ENCODE measurements around the gene EGLN1. TPM values are rescaled to one million over a fixed set of nuclear protein-coding genes. Genes with fewer than 3 reads are reported as not detected.

The EGLN1 gene
- total and polyA plus RNA-seq, 2 of the 8 experiments (the other 6 are each of a cell fraction or from before 2014, with no cell fraction given) = 4.0 to 6.4 TPM

DNA sequence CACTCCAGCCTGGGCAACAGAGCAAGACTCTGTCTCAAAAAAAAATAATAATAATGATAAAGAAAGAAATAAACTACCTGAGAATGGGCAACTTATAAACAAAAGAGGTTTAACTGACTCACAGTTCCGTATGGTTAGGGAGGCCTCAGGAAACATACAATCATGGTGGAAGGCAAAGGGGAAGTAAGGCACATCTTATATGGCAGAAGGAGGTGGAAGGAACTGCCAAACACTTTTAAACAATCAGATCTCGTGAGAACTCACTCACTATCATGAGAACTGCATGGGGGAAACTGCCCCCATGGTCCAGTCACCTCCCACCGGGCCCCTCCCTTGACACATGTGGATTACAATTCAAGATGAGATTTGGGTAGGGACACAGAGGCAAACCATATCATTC, 6.3 kb upstream of the EGLN1 start:
- H2BK15ac ChIP-seq (ENCODE audit: low read length) = no peak overlapping the region
- no peak overlapping the region for H4K8ac ChIP-seq (ENCODE audit: extremely low read depth, insufficient read depth, low read length)
- TF ChIP-seq HDAC2 (IDR thresholded peaks at IDR 0.05; ENCODE audit: borderline replicate concordance in 1 of 2, low read depth in 2 of 2, low read length in 2 of 2) (no peak), SP4 (IDR thresholded peaks at IDR 0.05; ENCODE audit: low read length) (no peak)
- ChIA-PET POLR2A (ENCODE audit: partially characterized antibody) (no interaction called here), CTCF (ENCODE audit: partially characterized antibody) (no interaction called here)
- FAIRE-seq (no peak), DNase-seq (ENCODE audit: low read depth in 1 of 2, low spot score in 2 of 2) (no peak)
- no peaks in the 10 kb centered on the region for H3K23me2 ChIP-seq (ENCODE audit: low read depth, low read length)
- no peak overlapping the region for H2BK120ac ChIP-seq (replicated peaks; ENCODE audit: low read depth, low read length)
- no peaks in the 10 kb centered on the region for H3K36me3 ChIP-seq (ENCODE audit: control insufficient read depth in 2 of 4, insufficient read depth in 4 of 4, low read length in 3 of 4)
- H3K18ac ChIP-seq (ENCODE audit: extremely low read depth, low read length) = no peak overlapping the region
- H3K4me2 ChIP-seq (ENCODE audit: insufficient read depth in 1 of 2, low read depth in 2 of 2, low read length in 2 of 2) = no peak overlapping the region
- H3K4me3 ChIP-seq (ENCODE audit: extremely low read depth in 1 of 4, insufficient read depth in 2 of 4, low read depth in 3 of 4, low read length in 4 of 4) = no peak overlapping the region
- no peak overlapping the region for H3K56ac ChIP-seq (replicated peaks; ENCODE audit: insufficient read length, low read depth, low read length)
- H2AFZ ChIP-seq (ENCODE audit: low read length) = no peak overlapping the region
- H4K91ac ChIP-seq (replicated peaks; ENCODE audit: insufficient read length, low read length) = no peak overlapping the region
- no peak overlapping the region for H3K27ac ChIP-seq (ENCODE audit: low read depth, low read length)
- H3K27me3 ChIP-seq (replicated peaks in 1 of 4; ENCODE audit: control insufficient read depth in 3 of 4, extremely low read depth in 1 of 4, insufficient read depth in 3 of 4, low read length in 3 of 4) = peaks cover 0 to 2% (median 0%) of the 10 kb centered on the region in 4 experiments; a peak in 3 of 7 replicates
- H3K9me3 ChIP-seq (ENCODE audit: insufficient read depth in 2 of 2, low read depth in 1 of 2, low read length in 1 of 2) = peaks cover 0 to 4% of the 10 kb centered on the region in 2 experiments; a peak in 1 of 4 replicates
- H4K20me1 ChIP-seq (replicated peaks in 1 of 2; ENCODE audit: control insufficient read depth in 1 of 2, insufficient read depth in 2 of 2, low read length in 2 of 2) = no peaks in the 10 kb centered on the region
- H2AK5ac ChIP-seq (ENCODE audit: low read depth, low read length) = no peak overlapping the region
- H3K79me1 ChIP-seq (ENCODE audit: low read depth, low read length) = no peaks in the 10 kb centered on the region
- no peak overlapping the region for H2BK20ac ChIP-seq (ENCODE audit: low read length)
- no peak overlapping the region for H3K14ac ChIP-seq (ENCODE audit: insufficient read length)
- H3K9ac ChIP-seq (replicated peaks in 1 of 4; ENCODE audit: extremely low read depth in 1 of 4, low read depth in 3 of 4, low read length in 3 of 4) = no peak overlapping the region
- no peak overlapping the region for H2BK12ac ChIP-seq (ENCODE audit: low read depth, low read length)
- no peaks in the 10 kb centered on the region for H3K79me2 ChIP-seq (ENCODE audit: control insufficient read depth in 1 of 2, insufficient read depth in 2 of 2, low read length in 2 of 2)
- H2BK5ac ChIP-seq (ENCODE audit: low read depth, low read length) = no peak overlapping the region
- no peak overlapping the region for H3K4ac ChIP-seq (replicated peaks; ENCODE audit: insufficient read length, low read depth, low read length)
- H4K5ac ChIP-seq (ENCODE audit: insufficient read length, low read depth, low read length) = no peak overlapping the region
- H3K23ac ChIP-seq (ENCODE audit: insufficient read length) = no peak overlapping the region
- no peaks in the 10 kb centered on the region for H3K4me1 ChIP-seq (replicated peaks in 1 of 4; ENCODE audit: control insufficient read depth in 3 of 4, insufficient read depth in 4 of 4, low read length in 3 of 4)
- WGBS, 2 experiments (ENCODE audit: extremely low coverage in 1 of 2, insufficient coverage in 1 of 2, insufficient read length in 1 of 2, insufficient replicate concordance in 2 of 2, low coverage in 1 of 2, low lambda C conversion rate in 2 of 2, missing lambda C conversion rate in 1 of 2) = 91% methylated on average over 3 of the region's 3 CpGs; no CpG with 5 or more reads in 1 of the 2 experiments

Data from H1 (cell line).